ENCODE data around the gene GREM1.

DNA sequence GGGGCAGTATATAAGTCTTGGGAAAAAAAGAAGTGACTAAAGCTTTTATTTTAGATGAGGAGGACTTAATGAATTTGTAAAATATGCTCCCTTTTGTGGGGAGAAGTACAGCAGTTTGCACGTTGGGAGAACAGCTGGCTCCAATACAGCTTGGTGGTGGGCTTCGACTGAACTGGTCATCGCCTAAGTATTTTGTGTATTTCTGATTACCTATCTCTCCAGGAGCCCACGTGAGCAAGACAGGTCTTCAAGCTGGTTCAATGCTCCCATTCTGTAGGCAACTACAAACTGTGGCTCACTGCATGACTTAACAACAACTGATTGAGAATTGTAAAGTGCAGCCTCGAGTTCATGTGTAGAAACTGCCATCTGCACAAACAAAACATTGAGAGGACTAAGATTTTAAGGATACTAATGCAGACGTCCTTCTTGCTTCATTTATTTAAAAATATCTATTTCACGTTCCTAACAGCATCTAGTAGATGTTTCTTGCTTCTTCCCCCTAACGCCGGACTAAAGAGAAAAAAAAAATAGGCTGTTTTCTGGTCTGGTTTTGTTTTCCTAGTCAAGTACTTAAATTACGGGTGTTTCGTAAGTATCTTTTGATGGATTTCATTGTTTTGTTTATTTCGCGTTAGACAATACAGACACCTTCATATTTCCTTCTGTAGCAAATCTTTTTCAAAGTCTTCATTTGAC, 1.4 kb upstream of the GREM1 start:
- TF ChIP-seq POLR2AphosphoS5 (IDR thresholded peaks at IDR 0.05; ENCODE audit: low read depth, low read length) (no peak), TAF1 (IDR thresholded peaks at IDR 0.05; ENCODE audit: borderline replicate concordance, insufficient read depth, low read length) (no peak), SIN3A (IDR thresholded peaks at IDR 0.05; ENCODE audit: borderline replicate concordance, insufficient read depth, low read length) (no peak)
- TF ChIP-seq, protein P1, sequence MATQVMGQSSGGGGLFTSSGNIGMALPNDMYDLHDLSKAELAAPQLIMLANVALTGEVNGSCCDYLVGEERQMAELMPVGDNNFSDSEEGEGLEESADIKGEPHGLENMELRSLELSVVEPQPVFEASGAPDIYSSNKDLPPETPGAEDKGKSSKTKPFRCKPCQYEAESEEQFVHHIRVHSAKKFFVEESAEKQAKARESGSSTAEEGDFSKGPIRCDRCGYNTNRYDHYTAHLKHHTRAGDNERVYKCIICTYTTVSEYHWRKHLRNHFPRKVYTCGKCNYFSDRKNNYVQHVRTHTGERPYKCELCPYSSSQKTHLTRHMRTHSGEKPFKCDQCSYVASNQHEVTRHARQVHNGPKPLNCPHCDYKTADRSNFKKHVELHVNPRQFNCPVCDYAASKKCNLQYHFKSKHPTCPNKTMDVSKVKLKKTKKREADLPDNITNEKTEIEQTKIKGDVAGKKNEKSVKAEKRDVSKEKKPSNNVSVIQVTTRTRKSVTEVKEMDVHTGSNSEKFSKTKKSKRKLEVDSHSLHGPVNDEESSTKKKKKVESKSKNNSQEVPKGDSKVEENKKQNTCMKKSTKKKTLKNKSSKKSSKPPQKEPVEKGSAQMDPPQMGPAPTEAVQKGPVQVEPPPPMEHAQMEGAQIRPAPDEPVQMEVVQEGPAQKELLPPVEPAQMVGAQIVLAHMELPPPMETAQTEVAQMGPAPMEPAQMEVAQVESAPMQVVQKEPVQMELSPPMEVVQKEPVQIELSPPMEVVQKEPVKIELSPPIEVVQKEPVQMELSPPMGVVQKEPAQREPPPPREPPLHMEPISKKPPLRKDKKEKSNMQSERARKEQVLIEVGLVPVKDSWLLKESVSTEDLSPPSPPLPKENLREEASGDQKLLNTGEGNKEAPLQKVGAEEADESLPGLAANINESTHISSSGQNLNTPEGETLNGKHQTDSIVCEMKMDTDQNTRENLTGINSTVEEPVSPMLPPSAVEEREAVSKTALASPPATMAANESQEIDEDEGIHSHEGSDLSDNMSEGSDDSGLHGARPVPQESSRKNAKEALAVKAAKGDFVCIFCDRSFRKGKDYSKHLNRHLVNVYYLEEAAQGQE (IDR thresholded peaks at IDR 0.05; ENCODE audit: insufficient read depth in 1 of 2, low read depth in 2 of 2, low read length in 2 of 2) = no peak
